ENCODE results near the gene HOXC13.

The HOXC13 gene

GRCh38 chr12:53938326-53939140 is at the start of gene HOXC13:
TSS of gene HOXC13 (plus strand) at chr12:53938831. CDS start at chr12:53938907, 76 bp downstream.
- peak; percentile 96 for DNase-seq (ENCODE audit: low read depth)

GRCh38 chr12:53890081-53890480 is 48.5 kb upstream of the HOXC13 start:
- no peak for DNase-seq (ENCODE audit: low read depth)

GRCh38 chr12:53892762-53893395 is 45.8 kb upstream of the HOXC13 start:
- no peak for DNase-seq (ENCODE audit: low read depth)

- DNase-seq (ENCODE audit: low read depth), result no peak
These were observed 39.4 kb upstream of the HOXC13 start for GRCh38 chr12:53899230-53899629.

GRCh38 chr12:53907103-53907502 is 31.5 kb upstream of the HOXC13 start:
- DNase-seq (ENCODE audit: low read depth), result no peak

GRCh38 chr12:53916788-53917655 is 21.6 kb upstream of the HOXC13 start:
- DNase-seq (ENCODE audit: low read depth), result no peak

GRCh38 chr12:53924521-53925405 is 13.9 kb upstream of the HOXC13 start:
- DNase-seq (ENCODE audit: low read depth), result no peak

GRCh38 chr12:53927220-53928029 is 11.2 kb upstream of the HOXC13 start:
- no peak for DNase-seq (ENCODE audit: low read depth)

- no peak for DNase-seq (ENCODE audit: low read depth)
These were observed 10.4 kb upstream of the HOXC13 start for GRCh38 chr12:53928054-53928835.

- no peak for DNase-seq (ENCODE audit: low read depth)
These were observed 9.1 kb upstream of the HOXC13 start for GRCh38 chr12:53929527-53929926.

GRCh38 chr12:53930591-53931255 is 7.9 kb upstream of the HOXC13 start:
- no peak for DNase-seq (ENCODE audit: low read depth)

GRCh38 chr12:53931844-53932581 is 6.6 kb upstream of the HOXC13 start:
- DNase-seq (ENCODE audit: low read depth), result no peak

- DNase-seq (ENCODE audit: low read depth), result no peak
These were observed 5.7 kb upstream of the HOXC13 start for GRCh38 chr12:53932915-53933314.

- DNase-seq (ENCODE audit: low read depth), result no peak
These were observed 3.0 kb upstream of the HOXC13 start for GRCh38 chr12:53935383-53936341.

GRCh38 chr12:53937099-53937498 is 1.5 kb upstream of the HOXC13 start:
- no peak for DNase-seq (ENCODE audit: low read depth)

GRCh38 chr12:53937596-53938325 is 870 bp upstream of the HOXC13 start:
- DNase-seq (ENCODE audit: low read depth), result no peak
